HL-60/S4 treated with retinoic acid at 250 ng/mL for 4 days and 3 days (cell line): ENCODE results near the gene TBP.

Experiments
- in situ Hi-C: fragments of 300-500 bp; cut with MboI; formaldehyde crosslinking; loops from 2 replicates; pipeline ENCODE4 v1.7.0; 2022; ENCODE audit warnings: low sequenced_read_pairs

TBP gene

GRCh38 chr6:170533792-170534191 lies 20.4 kb upstream of the TBP start:
- in situ Hi-C loops: no loop called here

- in situ Hi-C loops: no loop called here
These were observed 19.2 kb upstream of the TBP start for GRCh38 chr6:170535004-170535403.

- in situ Hi-C loops: no loop called here
These were observed 17.5 kb upstream of the TBP start for GRCh38 chr6:170536671-170537070.

GRCh38 chr6:170537329-170537728 lies 16.8 kb upstream of the TBP start:
- in situ Hi-C loops: no loop called here

- in situ Hi-C loops: no loop called here
These were observed 12.0 kb upstream of the TBP start for GRCh38 chr6:170542031-170542719.

- in situ Hi-C loops: no loop called here
These were observed 8.8 kb upstream of the TBP start for GRCh38 chr6:170545405-170545804.

- in situ Hi-C loops: no loop called here
These were observed 1.2 kb upstream of the TBP start, which contains the start of gene PSMB1 for GRCh38 chr6:170552765-170553533. Gene PSMB1 (minus strand): TSS chr6:170553307. CDS start chr6:170553242, 65 bp downstream.

- in situ Hi-C loops: no loop called here
These were observed 596 bp upstream of the TBP start for GRCh38 chr6:170553534-170554012.

GRCh38 chr6:170554796-170555137 lies 598 bp downstream of the TBP start:
- in situ Hi-C loops: no loop called here

- in situ Hi-C loops: no loop called here
These were observed 1.1 kb downstream of the TBP start for GRCh38 chr6:170555305-170555704.

GRCh38 chr6:170561555-170561954 lies 7.4 kb downstream of the TBP start:
- in situ Hi-C loops: no loop called here

- in situ Hi-C loops: no loop called here
These were observed 10.9 kb downstream of the TBP start for GRCh38 chr6:170564936-170565530.

GRCh38 chr6:170572704-170573466 lies 18.7 kb downstream of the TBP start:
- in situ Hi-C loops: no loop called here

GRCh38 chr6:170575250-170575649 lies 21.1 kb downstream of the TBP start:
- in situ Hi-C loops: no loop called here

- in situ Hi-C loops: no loop called here
These were observed 24.7 kb downstream of the TBP start for GRCh38 chr6:170578909-170579308.

- in situ Hi-C loops: no loop called here
These were observed 29.6 kb downstream of the TBP start for GRCh38 chr6:170583756-170584180.

- in situ Hi-C loops: no loop called here
These were observed 30.2 kb downstream of the TBP start, which contains the start of gene PDCD2 for GRCh38 chr6:170584181-170584953. Gene PDCD2 (minus strand): TSS chr6:170584637. CDS start chr6:170584581, 56 bp downstream.

GRCh38 chr6:170584954-170585498 lies 30.9 kb downstream of the TBP start:
- in situ Hi-C loops: no loop called here

GRCh38 chr6:170590725-170591124 lies 36.6 kb downstream of the TBP start:
- in situ Hi-C loops: no loop called here

- in situ Hi-C loops: no loop called here
These were observed 42.3 kb downstream of the TBP start for GRCh38 chr6:170596426-170596825.
